Muscle of back (tissue), 11 donors: ENCODE results near the gene SYS1. TPM values are rescaled to one million over a fixed set of nuclear protein-coding genes. Genes with fewer than 3 reads are reported as not detected.

Source experiments
- DNase-seq, 3 donors: peaks; one replicate each; pipeline versions ENCODE4 v3.0.0 to v3.0.0-alpha.2; 2013
- polyA plus RNA-seq, 10 donors: library from polyadenylated mRNA; unstranded; fragments of 120-200 nt; gene quantifications; one replicate each; pipeline ENCODE4 v1.2.1, GENCODE V29; 2013; ENCODE audit not compliant: insufficient read length in 10 of 10

SYS1 gene
- polyA plus RNA-seq, 10 donors, result 13.7 to 17.9 (median 15.9) TPM

DNA sequence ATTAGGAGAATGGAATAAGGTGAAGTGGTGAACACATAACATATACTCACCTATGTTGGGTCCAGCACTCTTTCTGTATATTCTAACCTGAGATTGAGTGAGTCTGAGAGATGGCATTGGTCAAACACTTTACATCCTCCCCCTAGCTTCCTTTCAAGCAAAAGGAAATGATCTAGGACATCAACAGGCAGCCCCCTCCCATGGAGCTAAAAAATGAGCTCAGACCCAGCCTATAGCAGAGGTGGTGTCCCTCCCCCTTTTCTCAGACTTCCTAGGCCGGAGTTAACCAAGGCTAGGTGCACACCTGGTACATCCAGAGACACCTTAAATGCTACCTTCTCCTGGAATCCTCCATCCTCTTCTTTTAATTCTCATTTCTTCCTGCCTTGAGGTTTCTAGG lies 9.2 kb upstream of the SYS1 start:
- DNase-seq, result no peak

DNA sequence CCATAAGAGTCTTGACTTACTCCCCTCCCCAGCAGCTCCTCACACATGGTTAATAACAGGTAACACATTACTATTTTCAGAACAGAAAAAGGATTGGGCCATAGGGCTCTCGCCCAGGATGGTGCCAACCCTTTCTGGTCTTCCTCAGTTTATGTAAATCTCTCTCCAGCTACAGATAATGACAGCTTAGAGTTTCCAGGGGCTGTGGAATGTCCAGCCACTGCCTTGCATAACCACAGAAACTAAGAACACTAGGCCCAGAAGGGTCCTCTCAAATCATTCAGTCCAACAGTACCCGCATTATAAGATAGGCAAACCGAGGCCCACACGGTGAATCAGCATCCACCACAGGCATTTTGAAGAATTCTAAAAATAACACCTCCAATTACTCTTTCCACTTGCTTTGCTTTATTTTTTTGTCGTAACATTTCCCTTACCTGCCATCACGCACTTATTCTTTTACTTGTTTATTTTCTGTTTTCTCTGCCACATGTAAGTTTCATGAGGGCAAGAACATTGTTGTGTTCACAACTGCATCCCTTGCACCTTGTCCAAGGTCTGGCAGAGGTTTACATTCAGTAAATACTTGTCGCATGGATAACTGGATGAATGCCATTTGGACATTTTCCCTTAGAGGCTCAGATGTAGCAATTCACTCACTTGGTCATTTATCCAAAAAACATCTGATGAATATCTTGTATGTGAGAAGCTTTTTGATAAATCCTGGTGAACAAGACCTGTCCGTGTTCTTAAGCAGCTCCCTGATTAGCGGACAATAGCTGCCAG lies 8.3 kb upstream of the SYS1 start:
- no peak for DNase-seq

DNA sequence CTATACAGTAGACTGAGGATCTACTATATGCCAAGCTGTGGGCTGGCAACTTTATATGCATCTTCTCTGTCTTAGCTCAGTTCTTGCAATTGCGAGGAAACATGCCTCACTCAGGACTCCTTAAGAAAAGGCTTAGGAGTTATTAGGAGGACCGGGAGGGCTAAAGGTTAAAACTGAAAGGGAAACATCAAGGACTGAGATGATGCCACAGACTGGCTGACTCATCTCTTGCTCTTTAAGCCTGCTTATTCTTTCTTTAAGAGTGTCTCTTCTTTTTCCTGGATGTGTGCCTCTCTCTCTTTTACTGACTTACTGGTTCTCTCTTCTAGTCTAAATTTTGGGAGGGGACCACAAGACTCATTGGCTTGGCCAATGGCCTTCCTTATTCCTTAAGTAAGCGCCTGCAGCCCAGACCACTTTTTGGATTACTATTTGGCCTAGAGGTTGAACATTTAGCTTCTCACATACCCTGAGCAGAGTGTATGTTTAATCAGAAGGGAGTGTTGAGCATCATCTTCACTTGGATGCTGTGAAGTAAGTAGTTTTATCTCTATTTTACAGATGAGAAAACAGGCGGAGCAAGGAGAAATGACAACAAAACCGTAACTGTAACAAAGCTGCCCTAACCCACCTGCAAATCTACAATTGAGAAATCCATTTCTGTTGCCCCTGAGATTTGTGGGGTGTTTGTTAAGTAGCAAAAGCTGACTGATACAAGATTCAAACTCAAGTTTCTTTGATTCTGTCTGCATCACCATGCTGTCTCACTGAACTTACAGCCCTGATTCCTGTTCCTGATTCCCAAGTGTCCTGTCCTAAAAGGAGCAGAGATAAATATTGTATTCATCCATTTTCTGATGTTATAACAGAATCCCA lies 7.5 kb upstream of the SYS1 start:
- DNase-seq, result no peak

DNA sequence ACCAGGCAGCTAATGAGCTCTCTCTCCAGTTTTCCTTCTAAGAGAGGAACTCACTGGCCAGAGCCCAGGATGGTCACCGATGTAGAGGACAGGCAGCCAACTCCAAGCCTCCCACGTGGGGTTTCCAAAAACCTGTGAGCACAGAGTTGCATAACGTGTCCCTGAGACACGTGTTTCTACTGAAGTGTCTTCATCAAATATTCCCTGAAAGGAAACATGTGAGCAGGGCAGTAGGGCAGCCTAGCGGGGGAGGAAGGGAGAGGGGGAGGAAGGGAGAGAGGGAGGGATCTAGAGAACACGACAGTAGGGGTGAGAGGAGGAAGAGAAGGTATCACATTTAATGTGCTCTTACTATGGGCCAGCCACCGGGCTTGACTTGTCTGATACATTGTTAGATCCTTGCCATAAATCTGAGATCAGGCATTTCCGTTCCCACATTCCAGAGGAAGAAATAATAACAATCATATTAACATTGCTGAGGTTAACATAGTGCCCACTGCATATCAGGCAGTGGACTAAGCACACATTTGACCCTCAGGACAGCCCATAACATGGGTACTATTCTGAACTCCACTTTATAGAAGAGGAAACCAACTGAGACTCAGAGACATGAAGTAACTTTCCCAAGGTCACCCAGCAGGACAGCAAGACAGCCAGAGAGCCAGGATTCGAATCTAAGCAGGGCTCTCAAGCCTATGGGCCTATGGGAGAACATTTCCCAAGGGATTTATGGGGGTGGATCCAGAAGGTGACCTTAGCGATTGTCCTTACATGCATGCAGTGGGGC lies 4.5 kb upstream of the SYS1 start:
- peak in 2 of 3 donors; percentile 40 to 67 for DNase-seq

DNA sequence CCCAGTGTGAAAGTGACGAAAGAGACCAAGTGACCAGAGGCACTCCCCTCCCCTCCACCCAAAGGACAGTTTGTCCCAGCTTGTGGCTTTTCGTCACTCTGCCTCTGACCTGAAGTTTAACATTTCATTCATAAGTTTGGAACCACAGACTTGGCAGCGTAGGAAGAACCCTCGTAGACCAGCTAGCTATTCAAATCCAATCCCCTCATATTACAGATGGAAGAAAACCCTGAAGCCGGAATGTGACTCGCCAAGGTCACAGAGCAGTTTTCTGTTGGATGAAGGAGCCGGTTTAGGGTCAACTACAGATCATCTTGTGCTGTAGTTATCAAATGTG lies 3.9 kb upstream of the SYS1 start:
- no peak for DNase-seq

DNA sequence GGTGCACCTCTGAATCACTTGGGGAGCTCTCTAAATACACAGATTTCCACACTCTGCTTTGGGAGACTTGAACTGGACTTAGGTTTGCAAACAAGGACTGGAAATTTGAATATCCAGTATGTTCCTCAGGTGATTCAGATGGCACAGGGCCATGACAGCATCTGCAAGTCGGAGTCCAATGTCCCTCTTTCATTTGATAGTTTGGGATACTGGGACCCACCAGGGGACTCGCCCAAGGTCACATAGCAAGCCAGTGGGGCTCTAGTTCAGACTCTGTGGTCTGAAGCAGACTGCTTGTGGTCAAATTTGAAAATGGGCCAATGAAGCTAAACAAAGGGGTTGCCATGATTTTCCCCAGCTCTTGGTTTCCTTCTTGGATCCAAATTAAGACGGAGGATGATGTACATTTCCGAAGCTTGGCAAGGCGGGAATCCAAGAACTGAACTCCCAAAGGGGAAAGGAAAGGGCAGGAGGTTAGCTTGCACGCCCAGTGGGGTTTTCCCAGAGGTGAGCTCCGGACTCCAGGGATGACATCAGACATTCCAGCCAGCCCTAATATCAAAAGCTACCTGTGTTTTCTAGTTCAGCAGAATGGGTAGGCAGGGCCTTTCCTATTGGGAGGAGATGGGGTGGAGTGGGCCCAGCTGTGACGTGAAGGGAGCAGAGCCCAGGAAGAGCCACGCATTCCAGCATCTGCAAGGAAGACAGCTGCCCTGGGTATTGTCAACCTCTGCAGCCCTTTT lies 3.4 kb upstream of the SYS1 start:
- no peak for DNase-seq

DNA sequence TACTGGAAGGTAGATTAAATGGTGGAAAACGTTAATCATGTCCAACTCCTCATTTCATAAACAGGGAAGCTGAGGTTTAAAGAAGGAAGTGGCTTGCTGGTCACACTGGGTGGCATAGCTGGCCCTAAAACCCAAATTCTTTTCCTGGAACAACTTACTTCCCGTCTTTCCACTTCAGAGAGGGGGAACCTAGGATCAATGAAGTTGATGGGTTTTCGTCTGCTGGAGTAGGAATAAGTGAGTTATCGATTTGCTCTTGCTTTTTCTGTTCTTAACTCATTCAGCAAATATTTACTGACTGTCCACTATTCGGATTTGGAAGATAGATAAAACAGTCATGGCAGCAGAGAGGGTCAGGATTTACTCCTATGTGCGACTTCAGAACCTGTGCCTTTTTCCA lies 1.2 kb upstream of the SYS1 start:
- DNase-seq, result no peak

DNA sequence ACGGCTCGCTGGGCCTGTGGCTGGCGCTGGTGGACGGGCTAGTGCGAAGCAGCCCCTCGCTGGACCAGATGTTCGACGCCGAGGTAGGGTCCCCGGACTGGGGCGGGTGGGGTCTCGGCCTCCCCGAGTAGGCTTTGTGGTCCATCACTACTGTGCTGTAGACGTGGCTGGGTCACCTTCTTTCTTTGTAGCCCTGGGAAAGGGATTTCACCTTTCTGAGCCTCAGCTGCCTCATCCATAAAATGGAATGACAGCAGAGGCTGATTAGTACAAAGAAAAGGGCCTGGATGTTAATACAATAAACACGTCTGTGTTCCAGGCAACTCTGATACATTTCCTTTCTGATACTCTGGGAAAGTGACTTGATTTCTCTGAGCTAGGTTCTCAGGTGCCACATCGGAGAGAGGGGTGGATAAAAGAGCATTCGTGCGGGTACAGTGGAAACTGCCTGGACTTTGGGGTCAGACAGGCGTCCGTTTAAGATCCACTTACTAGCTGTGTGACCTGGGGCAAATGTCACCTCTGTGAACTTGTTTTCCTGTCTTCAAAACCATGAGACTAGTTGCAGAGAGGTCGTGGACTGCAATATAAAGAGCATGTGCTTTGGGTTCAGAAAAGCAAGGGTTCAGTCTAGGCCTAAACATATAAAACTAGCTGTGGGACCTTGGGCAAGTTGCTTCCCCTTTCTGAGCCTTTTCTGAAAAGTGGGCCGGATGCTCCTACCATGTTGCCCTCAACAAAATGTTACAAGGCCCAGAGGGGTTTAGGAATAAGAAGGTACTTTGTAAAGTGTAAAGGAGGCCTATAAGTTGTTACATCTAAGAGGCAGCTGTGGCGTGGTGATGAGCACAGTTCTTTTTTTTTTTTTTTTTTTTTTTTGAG lies 896 bp downstream of the SYS1 start:
- no peak for DNase-seq

DNA sequence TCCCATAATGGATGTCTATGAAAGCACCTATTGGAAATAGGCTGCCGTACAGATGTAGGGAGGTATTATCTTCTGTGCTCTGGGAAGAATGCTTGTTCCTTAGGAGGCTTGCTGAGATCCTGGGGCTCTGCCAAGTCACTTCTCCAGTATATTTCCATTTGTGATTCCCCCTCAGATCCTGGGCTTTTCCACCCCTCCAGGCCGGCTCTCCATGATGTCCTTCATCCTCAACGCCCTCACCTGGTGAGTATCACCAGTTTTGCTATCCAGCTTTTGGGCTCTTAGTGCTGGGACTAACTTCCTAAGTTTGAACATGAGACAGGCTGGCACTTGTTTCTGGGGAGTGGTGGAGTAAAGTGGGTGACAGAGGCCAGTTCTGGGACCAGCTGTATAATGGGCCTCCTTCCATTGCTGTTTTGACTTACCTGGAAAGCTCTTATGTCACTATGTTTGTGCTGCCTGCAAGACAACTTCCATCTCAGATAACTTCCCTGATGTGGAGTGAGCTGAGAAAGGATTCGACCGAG lies 2.6 kb downstream of the SYS1 start:
- no peak for DNase-seq

DNA sequence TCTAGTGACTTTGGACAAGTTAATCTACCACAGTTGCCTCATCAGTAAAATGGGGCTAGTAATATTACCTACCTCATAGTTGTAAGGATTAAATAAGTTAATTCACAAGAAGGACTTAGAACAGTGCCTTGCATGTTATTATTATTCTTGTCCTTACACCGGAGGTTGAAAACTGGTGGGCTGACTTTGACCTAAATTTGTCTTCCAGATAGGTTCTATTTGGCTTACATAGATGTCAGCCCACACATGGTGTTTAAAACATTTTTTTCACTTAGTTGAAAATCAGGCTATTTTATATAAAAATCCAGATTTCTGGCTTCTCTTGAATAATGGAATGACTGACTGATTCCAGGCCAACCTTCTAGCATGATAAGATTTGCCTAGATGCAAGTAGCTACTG lies 3.2 kb downstream of the SYS1 start:
- DNase-seq, result no peak

DNA sequence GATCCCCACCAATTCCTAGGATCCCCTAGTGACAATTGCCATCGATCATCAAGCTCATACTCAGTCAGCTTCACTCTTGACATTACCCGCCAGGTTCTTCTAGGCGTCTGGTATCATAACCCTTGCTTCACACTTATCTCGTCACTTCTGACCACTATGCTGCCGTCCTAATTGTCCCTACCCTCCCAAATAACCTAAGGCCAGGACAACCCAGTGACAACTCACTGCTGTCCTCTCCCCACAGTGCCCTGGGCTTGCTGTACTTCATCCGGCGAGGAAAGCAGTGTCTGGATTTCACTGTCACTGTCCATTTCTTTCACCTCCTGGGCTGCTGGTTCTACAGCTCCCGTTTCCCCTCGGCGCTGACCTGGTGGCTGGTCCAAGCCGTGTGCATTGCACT lies 3.7 kb downstream of the SYS1 start:
- no peak for DNase-seq

DNA sequence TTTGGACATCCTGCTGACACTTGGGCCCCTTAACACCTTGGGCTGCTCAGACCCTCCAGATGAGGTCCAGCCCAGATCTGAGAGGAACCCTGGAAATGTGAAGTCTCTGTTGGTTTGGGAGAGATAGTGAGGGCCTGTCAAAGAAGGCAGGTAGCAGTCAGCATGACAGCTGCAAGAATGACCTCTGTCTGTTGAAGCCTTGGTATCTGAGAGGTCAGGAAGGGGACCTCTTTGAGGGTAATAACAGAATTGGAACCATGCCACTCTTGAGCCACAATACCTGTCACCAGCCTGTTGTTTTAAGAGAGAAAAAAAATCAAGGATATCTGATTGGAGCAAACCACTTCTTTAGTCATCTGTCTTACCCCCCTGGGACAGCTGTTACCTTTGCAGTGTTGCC lies 4.2 kb downstream of the SYS1 start:
- DNase-seq, result no peak

DNA sequence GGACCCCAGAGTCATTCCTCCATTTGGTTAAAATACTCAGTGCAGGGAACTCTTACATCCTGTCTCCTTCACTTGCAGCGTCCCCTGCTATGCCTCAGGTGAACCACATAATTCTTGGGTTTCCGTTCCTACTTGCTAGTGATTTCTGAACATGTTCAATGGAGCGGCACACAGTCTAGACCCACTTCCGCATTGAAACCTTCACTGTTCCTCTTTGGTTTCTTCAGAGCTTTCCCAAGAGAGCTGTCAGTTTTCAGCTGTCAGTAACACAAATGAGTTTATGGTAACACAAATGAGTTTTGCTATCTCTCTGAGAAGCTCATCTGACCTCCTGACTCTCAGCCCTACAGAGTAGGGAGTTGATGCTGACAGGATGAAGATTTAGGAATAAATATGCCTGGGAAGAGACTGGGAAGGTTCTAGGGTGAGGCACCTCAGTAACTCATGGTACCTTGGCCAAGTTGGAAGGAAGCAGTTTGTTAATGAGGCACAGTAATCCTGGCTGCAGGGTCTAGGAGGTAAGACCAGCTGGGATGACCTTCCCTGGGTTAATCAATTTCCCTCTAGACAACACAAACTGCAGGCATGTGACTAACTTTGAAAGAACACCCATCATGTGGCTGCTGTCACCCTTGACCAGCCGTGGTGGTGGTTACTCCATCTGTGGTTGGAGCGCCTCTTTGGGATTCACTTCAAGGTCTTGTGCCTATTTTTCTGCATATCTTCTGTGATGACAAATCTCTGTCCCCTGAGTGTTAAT lies 5.4 kb downstream of the SYS1 start:
- DNase-seq, result peak in 1 of 3 donors; percentile 24

DNA sequence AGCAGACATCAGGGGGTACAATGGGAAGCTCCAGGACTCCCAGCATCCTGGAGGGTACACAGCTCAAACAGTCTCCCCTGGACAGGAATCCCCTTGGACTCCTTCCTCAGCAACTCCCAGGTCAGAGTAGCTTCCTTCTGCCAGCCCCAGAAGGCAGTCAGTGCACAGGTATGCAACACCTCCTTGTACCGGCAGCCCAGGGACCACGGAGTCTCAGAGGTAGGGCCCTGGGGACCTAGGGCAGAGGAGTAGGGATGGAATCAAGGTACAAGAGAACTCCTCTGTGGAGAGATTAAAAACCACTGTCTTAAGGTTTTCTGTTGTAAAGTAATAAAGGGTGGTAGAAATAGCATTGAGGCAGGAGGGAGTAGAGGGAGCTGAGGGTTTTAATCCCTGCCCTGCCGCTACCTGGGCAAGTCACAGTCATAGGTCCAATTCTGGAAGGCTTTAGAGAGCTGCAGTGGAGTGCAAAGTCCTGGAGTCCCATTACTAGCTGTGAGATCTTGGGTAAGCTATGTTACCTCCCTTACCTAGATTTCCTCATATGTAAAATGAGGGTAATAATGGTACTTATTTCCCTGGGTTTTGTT lies 7.7 kb downstream of the SYS1 start:
- DNase-seq, result no peak

DNA sequence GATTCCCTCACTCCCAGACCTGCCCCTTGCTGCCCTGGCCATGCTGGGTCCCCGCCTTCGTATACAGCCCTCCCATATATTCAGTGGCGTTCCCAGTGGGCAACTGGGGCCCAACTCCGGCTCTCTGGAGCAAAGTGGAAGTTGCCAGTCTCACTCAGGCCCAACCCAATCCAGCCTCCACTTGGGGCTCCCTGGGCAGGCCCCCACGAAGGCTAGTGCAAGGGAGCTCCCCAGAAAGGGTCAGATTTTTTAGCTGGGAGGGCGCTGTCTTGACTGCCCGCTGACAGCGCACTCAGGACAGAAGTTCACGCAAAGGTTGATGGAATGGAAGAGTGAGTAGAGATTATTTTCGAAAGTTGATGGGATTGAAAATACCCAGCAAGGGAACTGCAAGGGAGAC lies 9.3 kb downstream of the SYS1 start:
- no peak for DNase-seq

DNA sequence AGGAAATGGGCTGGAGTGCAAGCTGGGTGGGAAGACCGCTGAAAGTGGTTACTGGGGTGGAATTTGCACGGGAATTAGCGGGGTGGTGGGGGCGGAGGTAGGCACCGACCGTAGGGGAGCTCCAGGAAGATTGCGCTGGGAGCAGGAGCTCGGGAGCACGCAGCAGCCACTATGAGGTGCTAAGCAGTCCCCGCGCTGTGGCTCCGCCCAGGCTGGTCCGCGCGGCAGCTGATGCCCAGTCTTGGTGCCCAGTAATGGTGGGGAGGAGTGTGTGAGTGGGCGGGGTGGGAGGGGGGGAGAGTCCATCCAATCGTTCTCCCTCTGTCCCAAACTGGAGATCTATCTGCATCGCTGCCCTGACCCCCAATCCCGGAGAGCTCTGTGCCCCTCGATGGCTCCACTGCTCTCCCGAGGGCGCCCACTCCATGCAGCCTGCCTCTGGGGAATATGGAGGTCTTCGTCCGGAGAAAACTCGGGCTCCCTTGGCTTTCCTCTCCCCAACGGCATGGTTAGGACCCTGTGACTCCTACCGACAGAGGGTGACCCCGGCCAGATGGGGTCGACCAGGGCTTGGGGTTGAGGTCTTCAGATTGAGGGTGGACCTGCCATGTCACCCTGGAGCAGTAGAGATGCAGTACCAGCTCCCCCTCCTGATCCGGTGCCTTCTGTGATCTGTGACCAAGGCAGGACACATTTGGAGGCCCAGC lies 9.8 kb downstream of the SYS1 start:
- DNase-seq, result no peak

DNA sequence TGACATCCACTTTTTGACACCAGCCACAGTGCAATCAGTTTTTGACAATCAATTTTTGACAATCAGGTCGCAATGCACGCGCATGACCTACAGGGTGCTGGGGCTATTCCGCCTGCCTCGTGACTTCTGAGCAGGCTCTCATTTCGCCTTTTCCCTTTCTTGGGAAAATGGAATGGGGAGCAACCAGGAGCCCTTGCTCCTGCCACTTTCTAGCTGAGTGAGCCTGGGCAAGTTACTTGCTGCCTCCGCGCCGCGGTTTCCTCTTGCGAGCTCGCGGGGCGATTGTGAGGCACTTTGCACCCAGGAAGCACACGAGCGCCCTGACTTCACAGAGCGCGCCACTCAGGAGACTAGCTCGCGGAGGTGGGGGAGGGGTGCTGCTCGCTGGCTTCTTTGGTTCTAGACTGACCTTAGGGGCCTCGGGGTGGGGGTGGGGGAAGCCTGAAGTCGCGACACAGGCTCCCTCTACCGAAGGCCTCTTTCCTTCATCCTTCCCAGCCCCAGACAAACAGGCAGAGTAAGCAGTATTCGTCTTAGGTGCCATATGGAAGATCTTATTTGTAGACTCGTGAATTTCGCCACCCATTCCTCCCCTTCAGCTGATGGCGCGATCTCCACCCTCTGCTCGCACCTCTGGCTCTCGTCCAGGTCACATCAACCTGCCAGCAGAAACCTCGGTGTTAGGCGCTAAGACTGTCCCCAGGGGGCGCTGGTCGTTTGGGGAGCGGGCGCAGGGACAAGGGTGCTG lies 10.6 kb downstream of the SYS1 start:
- DNase-seq, result peak; percentile 63 to 78 (median 76)

DNA sequence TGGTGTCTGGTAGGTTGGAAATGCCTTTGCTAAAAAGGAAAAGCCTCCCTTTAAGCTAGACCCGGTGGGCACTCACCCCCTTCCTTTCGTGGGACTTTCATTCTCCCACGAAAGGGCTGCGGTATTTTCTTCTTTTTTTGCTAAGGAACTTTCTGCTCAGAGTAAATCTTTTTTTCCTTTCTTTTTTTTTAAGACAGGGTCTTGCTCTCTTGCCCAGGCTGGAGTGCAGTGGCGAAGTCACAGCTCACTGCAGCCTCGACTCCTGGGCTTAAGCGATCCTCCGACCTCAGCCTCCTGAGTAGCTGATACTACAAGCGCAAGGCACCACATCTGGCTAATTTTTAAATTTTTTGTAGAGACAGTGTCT lies 11.1 kb downstream of the SYS1 start:
- no peak for DNase-seq
